GM19193 (cell line): ENCODE data around the gene EFCAB8.

Experiments
- POLR2A ChIP-seq: IDR thresholded peaks from 4 replicates; pipeline ENCODE4 v1.6.1; 2011; ENCODE audit not compliant: insufficient read depth, insufficient read length; ENCODE audit errors: extremely low read depth

Gene EFCAB8

GRCh38 chr20:32832664-32833063 lies 26.1 kb upstream of the EFCAB8 start:
- TF ChIP-seq POLR2A = no peak

- no peak for TF ChIP-seq POLR2A
Observed at GRCh38 chr20:32834972-32835371, 23.8 kb upstream of the EFCAB8 start.

GRCh38 chr20:32837157-32837556 lies 21.6 kb upstream of the EFCAB8 start:
- no peak for TF ChIP-seq POLR2A

GRCh38 chr20:32839227-32839981 lies 19.3 kb upstream of the EFCAB8 start:
- no peak for TF ChIP-seq POLR2A

GRCh38 chr20:32839982-32840285 lies 18.8 kb upstream of the EFCAB8 start:
- TF ChIP-seq POLR2A = no peak

- TF ChIP-seq POLR2A = no peak
Observed at GRCh38 chr20:32841174-32841573, 17.5 kb upstream of the EFCAB8 start.

- TF ChIP-seq POLR2A = no peak
Observed at GRCh38 chr20:32841632-32842031, 17.1 kb upstream of the EFCAB8 start.

- TF ChIP-seq POLR2A = no peak
Observed at GRCh38 chr20:32842688-32843524, 15.8 kb upstream of the EFCAB8 start.

GRCh38 chr20:32845786-32846185 lies 12.9 kb upstream of the EFCAB8 start:
- no peak for TF ChIP-seq POLR2A

- TF ChIP-seq POLR2A = no peak
Observed at GRCh38 chr20:32846852-32847251, 11.9 kb upstream of the EFCAB8 start.

- TF ChIP-seq POLR2A = no peak
Observed at GRCh38 chr20:32847964-32848363, 10.8 kb upstream of the EFCAB8 start.

GRCh38 chr20:32848846-32849245 lies 9.9 kb upstream of the EFCAB8 start:
- TF ChIP-seq POLR2A = no peak

- TF ChIP-seq POLR2A = no peak
Observed at GRCh38 chr20:32849577-32849976, 9.1 kb upstream of the EFCAB8 start.

- no peak for TF ChIP-seq POLR2A
Observed at GRCh38 chr20:32855387-32855786, 3.3 kb upstream of the EFCAB8 start.

- no peak for TF ChIP-seq POLR2A
Observed at GRCh38 chr20:32858189-32858588, 534 bp upstream of the EFCAB8 start.

GRCh38 chr20:32861446-32861845 lies 2.7 kb downstream of the EFCAB8 start:
- TF ChIP-seq POLR2A = no peak
